MM.1S (cell line): Measurements from ENCODE around the gene SSBP4.

Experiments
- DNase-seq: peaks from one replicate; pipeline ENCODE4 v3.0.0-alpha.2; 2015
- H2AFZ ChIP-seq: fragments of 300-600 bp; sonication (generic); 2 replicates; pipeline ENCODE4 v1.6.0; 2016; ENCODE audit warnings: antibody characterized with exemption, low read length
- H3F3A ChIP-seq: fragments of 300-600 bp; sonication (generic); 2 replicates; pipeline ENCODE4 v1.6.1; 2016; ENCODE audit warnings: mild to moderate bottlenecking, antibody characterized with exemption, low read length, moderate library complexity, mixed read lengths; ENCODE audit not compliant: insufficient read depth
- H3K27ac ChIP-seq: fragments of 300-600 bp; sonication (generic); 2 replicates; pipeline ENCODE4 v1.5.1; 2016; ENCODE audit warnings: mild to moderate bottlenecking, low read length
- H3K27me3 ChIP-seq: fragments of 300-600 bp; sonication (generic); replicated peaks from 2 replicates; pipeline ENCODE4 v1.6.0; 2016; ENCODE audit warnings: low read length; ENCODE audit not compliant: insufficient read depth
- H3K36me3 ChIP-seq: fragments of 300-600 bp; sonication (generic); replicated peaks from 2 replicates; pipeline ENCODE4 v1.6.1; 2016; ENCODE audit warnings: mild to moderate bottlenecking, low read length, mixed read lengths; ENCODE audit not compliant: insufficient read depth
- H3K4me1 ChIP-seq: fragments of 300-600 bp; sonication (generic); 2 replicates; pipeline ENCODE4 v1.6.1; 2016; ENCODE audit warnings: low read length, mixed read lengths
- H3K4me2 ChIP-seq: fragments of 300-600 bp; sonication (generic); 2 replicates; pipeline ENCODE4 v1.6.0; 2016; ENCODE audit warnings: low read depth, low read length
- H3K4me3 ChIP-seq: fragments of 300-600 bp; sonication (generic); 2 replicates; pipeline ENCODE4 v1.5.1; 2016; ENCODE audit warnings: low read length, mixed read lengths
- H3K79me2 ChIP-seq: fragments of 300-600 bp; sonication (generic); 2 replicates; pipeline ENCODE4 v1.6.1; 2016; ENCODE audit warnings: mixed run types, low read length, mixed read lengths
- H3K9ac ChIP-seq: fragments of 300-600 bp; sonication (generic); 2 replicates; pipeline ENCODE4 v1.6.1; 2016; ENCODE audit warnings: low read length, mixed read lengths
- H3K9me2 ChIP-seq: fragments of 300-600 bp; sonication (generic); replicated peaks from 2 replicates; pipeline ENCODE4 v1.6.1; 2016; ENCODE audit warnings: mild to moderate bottlenecking, low read length, mixed read lengths; ENCODE audit not compliant: insufficient read depth
- H3K9me3 ChIP-seq: fragments of 300-600 bp; sonication (generic); replicated peaks from 2 replicates; pipeline ENCODE4 v1.6.1; 2016; ENCODE audit warnings: mild to moderate bottlenecking, low read length, mixed read lengths; ENCODE audit not compliant: insufficient read depth
- H4K20me1 ChIP-seq: fragments of 300-600 bp; sonication (generic); 2 replicates; pipeline ENCODE4 v1.6.1; 2016; ENCODE audit warnings: mild to moderate bottlenecking, low read length, moderate library complexity, mixed read lengths; ENCODE audit not compliant: insufficient read depth
- CTCF ChIP-seq: fragments of 300-600 bp; sonication (generic); IDR thresholded peaks from 2 replicates; pipeline ENCODE4 v1.5.1; 2016; ENCODE audit warnings: antibody characterized with exemption, low read length, mixed read lengths
- EZH2 ChIP-seq: fragments of 300-600 bp; sonication (generic); optimal IDR thresholded peaks from 2 replicates; pipeline ENCODE3; 2017; ENCODE audit warnings: low read depth, mild to moderate bottlenecking, antibody characterized with exemption, low read length, mixed read lengths
- EZH2phosphoT487 ChIP-seq: fragments of 300-600 bp; sonication (generic); IDR thresholded peaks from 2 replicates; pipeline ENCODE4 v1.6.1; 2018; ENCODE audit warnings: antibody characterized with exemption, low read length

Gene SSBP4

GRCh38 chr19:18443406-18443805, 24.2 kb downstream of the SSBP4 start:
- peaks cover 17% of the 10 kb centered on the region; the same call in 1 of the 2 replicates for H3F3A ChIP-seq
- no peak overlapping the region for H2AFZ ChIP-seq
- H3K4me1 ChIP-seq: no peaks in the 10 kb centered on the region
- H3K79me2 ChIP-seq: peaks cover 10% of the 10 kb centered on the region
- H3K27ac ChIP-seq: no peak overlapping the region
- no peaks in the 10 kb centered on the region for H3K9me3 ChIP-seq
- H3K4me3 ChIP-seq: no peak overlapping the region
- no peak for TF ChIP-seq CTCF
- no peak for TF ChIP-seq EZH2
- no peak for TF ChIP-seq EZH2phosphoT487
- no peak overlapping the region for H3K4me2 ChIP-seq
- no peaks in the 10 kb centered on the region for H3K9me2 ChIP-seq
- no peaks in the 10 kb centered on the region for H3K27me3 ChIP-seq
- peaks cover 6% of the 10 kb centered on the region; the same call in 1 of the 2 replicates for H3K36me3 ChIP-seq
- DNase-seq: no peak
- H4K20me1 ChIP-seq: no peaks in the 10 kb centered on the region; the same call in 1 of the 2 replicates
- H3K9ac ChIP-seq: no peak overlapping the region

GRCh38 chr19:18443831-18444230, 24.6 kb downstream of the SSBP4 start:
- Histone ChIP-seq H3K79me2 (peaks cover 14% of the 10 kb centered on the region), H3K4me2 (no peak overlapping the region), H2AFZ (no peak overlapping the region), H3K27me3 (no peaks in the 10 kb centered on the region), H4K20me1 (no peaks in the 10 kb centered on the region; the same call in 1 of the 2 replicates), H3K4me1 (no peaks in the 10 kb centered on the region), H3K36me3 (peaks cover 6% of the 10 kb centered on the region; the same call in 1 of the 2 replicates), H3F3A (peaks cover 17% of the 10 kb centered on the region; the same call in 1 of the 2 replicates), H3K9ac (no peak overlapping the region), H3K4me3 (no peak overlapping the region), H3K9me3 (no peaks in the 10 kb centered on the region), H3K27ac (no peak overlapping the region), H3K9me2 (no peaks in the 10 kb centered on the region)
- no peak for DNase-seq
- TF ChIP-seq CTCF (no peak), EZH2 (no peak), EZH2phosphoT487 (no peak)

GRCh38 chr19:18444513-18444912, 25.3 kb downstream of the SSBP4 start:
- H3K36me3 ChIP-seq: peaks cover 6% of the 10 kb centered on the region; the same call in 1 of the 2 replicates

More at GRCh38 chr19:18444513-18444912, 25.3 kb downstream of the SSBP4 start:
- Histone ChIP-seq H3K27ac (no peak overlapping the region), H3F3A (peaks cover 14% of the 10 kb centered on the region; the same call in 1 of the 2 replicates), H3K4me3 (no peak overlapping the region), H3K4me1 (no peaks in the 10 kb centered on the region), H3K9me3 (no peaks in the 10 kb centered on the region), H4K20me1 (no peaks in the 10 kb centered on the region; the same call in 1 of the 2 replicates), H3K79me2 (peaks cover 21% of the 10 kb centered on the region), H3K9ac (no peak overlapping the region), H3K9me2 (no peaks in the 10 kb centered on the region), H3K4me2 (no peak overlapping the region), H3K27me3 (no peaks in the 10 kb centered on the region), H2AFZ (no peak overlapping the region)
- no peak for DNase-seq
- no peak for TF ChIP-seq EZH2
- TF ChIP-seq CTCF: no peak
- TF ChIP-seq EZH2phosphoT487: no peak
